ENCODE data around the gene SNX9. TPM values are rescaled to one million over a fixed set of nuclear protein-coding genes. Genes with fewer than 3 reads are reported as not detected.

SNX9 gene
- total RNA-seq, 4 donors from 2014 or later = 13.7 to 57.2 (median 50.7) TPM

- H3K27me3 ChIP-seq = no peaks in the 10 kb centered on the region
- in situ Hi-C loops (cut with MboI; ENCODE audit: low pct_ligation_motif_present in 1 of 4, low pct_unique_long_range_greater_than_20kb in 1 of 4, low sequenced_read_pairs in 3 of 4) (no loop called here), intact Hi-C loops (cut with DNase I; ENCODE audit: low total_unique reads) (no loop called here)
- no peak overlapping the region for H3K27ac ChIP-seq
- 82 to 90% methylated on average over 5 of the region's 5 CpGs for WGBS, 2 donors (ENCODE audit: low coverage in 1 of 2)
- H3K9me3 ChIP-seq = no peaks in the 10 kb centered on the region
- H3K36me3 ChIP-seq = no peaks in the 10 kb centered on the region
- no peak overlapping the region for H3K4me3 ChIP-seq
- no peak for DNase-seq
- TF ChIP-seq POLR2AphosphoS5 (IDR thresholded peaks at IDR 0.05) (no peak), EP300 (IDR thresholded peaks at IDR 0.05; ENCODE audit: low read depth) (no peak), POLR2A (IDR thresholded peaks at IDR 0.05) (no peak), CTCF (IDR thresholded peaks at IDR 0.05) (no peak)
- H3K4me1 ChIP-seq = peaks cover 7 to 34% (median 13%) of the 10 kb centered on the region in 4 donors
Observed at GRCh38 chr6:157838718-157839430, 15.8 kb downstream of the SNX9 start.

GRCh38 chr6:157839606-157840005 lies 16.6 kb downstream of the SNX9 start:
- H3K4me3 ChIP-seq = no peak overlapping the region
- H3K27ac ChIP-seq = no peak overlapping the region
- no peaks in the 10 kb centered on the region for H3K36me3 ChIP-seq
- intact Hi-C loops (cut with DNase I; ENCODE audit: low total_unique reads) = no loop called here
- TF ChIP-seq EP300 (IDR thresholded peaks at IDR 0.05; ENCODE audit: low read depth) (no peak), CTCF (IDR thresholded peaks at IDR 0.05) (no peak), POLR2AphosphoS5 (IDR thresholded peaks at IDR 0.05) (no peak), POLR2A (IDR thresholded peaks at IDR 0.05) (no peak)
- WGBS, 2 donors (ENCODE audit: low coverage in 1 of 2) = 75 to 100% methylated on average over 3 to 5 of the region's 5 CpGs
- no peaks in the 10 kb centered on the region for H3K27me3 ChIP-seq
- peaks cover 7 to 29% (median 14%) of the 10 kb centered on the region in 4 donors for H3K4me1 ChIP-seq
- no peaks in the 10 kb centered on the region for H3K9me3 ChIP-seq
- no peak for DNase-seq
- in situ Hi-C loops (cut with MboI; ENCODE audit: low pct_ligation_motif_present in 1 of 4, low pct_unique_long_range_greater_than_20kb in 1 of 4, low sequenced_read_pairs in 3 of 4) = no loop called here

DNA sequence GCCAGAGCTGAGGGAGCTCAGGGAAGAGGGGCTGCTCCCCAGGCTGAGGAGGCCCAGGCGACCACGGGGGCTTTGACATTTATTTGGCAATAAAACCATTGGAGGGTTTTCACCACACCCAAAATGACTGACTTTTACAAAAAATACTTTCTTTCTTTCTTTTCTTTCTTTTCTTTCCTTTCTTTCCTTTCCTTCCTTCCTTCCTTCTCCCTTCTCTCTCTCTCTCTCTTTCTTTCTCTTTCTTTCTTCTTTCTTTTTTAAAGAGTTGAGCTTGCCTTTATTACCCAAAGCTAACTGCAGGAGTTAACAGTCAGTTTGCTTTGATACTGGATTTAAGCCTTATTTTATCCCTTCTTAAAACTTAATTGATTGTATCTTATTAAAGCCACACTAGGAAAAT lies 17.2 kb downstream of the SNX9 start:
- intact Hi-C loops (cut with DNase I; ENCODE audit: low total_unique reads) = no loop called here
- no peak for DNase-seq
- in situ Hi-C loops (cut with MboI; ENCODE audit: low pct_ligation_motif_present in 1 of 4, low pct_unique_long_range_greater_than_20kb in 1 of 4, low sequenced_read_pairs in 3 of 4) = no loop called here
- H3K4me3 ChIP-seq = no peak overlapping the region
- no peak overlapping the region for H3K27ac ChIP-seq
- H3K4me1 ChIP-seq = peaks cover 7 to 31% (median 15%) of the 10 kb centered on the region in 4 donors
- H3K36me3 ChIP-seq = no peaks in the 10 kb centered on the region
- no peaks in the 10 kb centered on the region for H3K9me3 ChIP-seq
- TF ChIP-seq POLR2AphosphoS5 (IDR thresholded peaks at IDR 0.05) (no peak), POLR2A (IDR thresholded peaks at IDR 0.05) (no peak), CTCF (IDR thresholded peaks at IDR 0.05) (no peak), EP300 (IDR thresholded peaks at IDR 0.05; ENCODE audit: low read depth) (no peak)
- H3K27me3 ChIP-seq = no peaks in the 10 kb centered on the region
- WGBS, 2 donors (ENCODE audit: low coverage in 1 of 2) = 47 to 52% methylated on average over 2 of the region's 2 CpGs

DNA sequence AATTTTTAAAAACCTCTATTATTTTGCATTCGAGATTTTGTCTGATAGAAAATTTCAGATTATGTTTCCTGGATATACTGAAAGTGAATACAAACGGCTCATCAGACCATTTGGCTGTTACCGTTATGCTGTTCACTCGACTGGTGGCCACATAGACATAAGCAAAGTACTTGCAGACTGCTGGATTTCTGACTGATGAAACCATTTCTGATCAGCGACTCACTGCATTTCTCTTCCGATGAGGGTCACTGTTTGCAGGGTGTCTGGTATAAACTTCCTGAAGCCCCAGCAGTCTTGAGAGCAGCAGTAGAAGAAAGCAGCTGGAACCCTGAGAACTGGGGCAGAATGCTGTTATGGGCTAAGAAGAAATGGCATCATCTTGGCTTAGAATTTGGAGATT lies 17.7 kb downstream of the SNX9 start:
- intact Hi-C loops (cut with DNase I; ENCODE audit: low total_unique reads) (no loop called here), in situ Hi-C loops (cut with MboI; ENCODE audit: low pct_ligation_motif_present in 1 of 4, low pct_unique_long_range_greater_than_20kb in 1 of 4, low sequenced_read_pairs in 3 of 4) (no loop called here)
- Histone ChIP-seq H3K27me3 (no peaks in the 10 kb centered on the region), H3K36me3 (no peaks in the 10 kb centered on the region), H3K9me3 (no peaks in the 10 kb centered on the region), H3K27ac (peak overlapping the region in 1 of 4 donors; percentile 21), H3K4me3 (no peak overlapping the region), H3K4me1 (peaks cover 9 to 36% (median 20%) of the 10 kb centered on the region in 4 donors)
- no peak for DNase-seq
- TF ChIP-seq EP300 (IDR thresholded peaks at IDR 0.05; ENCODE audit: low read depth) = no peak
- 74 to 82% methylated on average over 5 to 6 of the region's 6 CpGs for WGBS, 2 donors (ENCODE audit: low coverage in 1 of 2)

All from transverse colon (tissue), 4 donors.